Mesothelial cell of epicardium (in vitro differentiated cells): ENCODE results near the gene PNKD. TPM values are rescaled to one million over a fixed set of nuclear protein-coding genes. Genes with fewer than 3 reads are reported as not detected.

Experiments used
- DNase-seq, 2 experiments: peaks; one replicate each; pipeline ENCODE4 v3.0.0; 2021; ENCODE audit warnings: low spot score in 2 of 2; ENCODE audit not compliant: unreplicated experiment in 2 of 2
- H3K27ac Mint-ChIP-seq: 2 replicates; pipeline ENCODE4 v1.8.0; 2021; ENCODE audit warnings: mixed read lengths
- H3K27me3 Mint-ChIP-seq: 2 replicates; pipeline ENCODE4 v1.8.0; 2021; ENCODE audit warnings: low read depth, mixed read lengths
- H3K36me3 Mint-ChIP-seq: 2 replicates; pipeline ENCODE4 v1.8.0; 2021; ENCODE audit warnings: mixed read lengths
- H3K4me1 Mint-ChIP-seq: 2 replicates; pipeline ENCODE4 v1.8.0; 2021; ENCODE audit warnings: mixed read lengths
- H3K4me3 Mint-ChIP-seq: 2 replicates; pipeline ENCODE4 v1.8.0; 2021; ENCODE audit warnings: mild to moderate bottlenecking, moderate library complexity, mixed read lengths
- H3K9me3 Mint-ChIP-seq: 2 replicates; pipeline ENCODE4 v1.8.0; 2021; ENCODE audit warnings: mixed read lengths
- total RNA-seq: library from RNA; stranded (reverse); gene quantifications from 3 replicates; pipeline ENCODE4 v1.2.1, GENCODE V29; 2021
- TF ChIP-seq, protein P1 (sequence below): fragments of 200-600 bp; sonication (generic); IDR thresholded peaks from one replicate; pipeline ENCODE4 v1.5.0; 2021; ENCODE audit warnings: antibody characterized with exemption; ENCODE audit not compliant: unreplicated experiment

The PNKD gene
- total RNA-seq, 1 donor from 2014 or later = 63.2 TPM

DNA sequence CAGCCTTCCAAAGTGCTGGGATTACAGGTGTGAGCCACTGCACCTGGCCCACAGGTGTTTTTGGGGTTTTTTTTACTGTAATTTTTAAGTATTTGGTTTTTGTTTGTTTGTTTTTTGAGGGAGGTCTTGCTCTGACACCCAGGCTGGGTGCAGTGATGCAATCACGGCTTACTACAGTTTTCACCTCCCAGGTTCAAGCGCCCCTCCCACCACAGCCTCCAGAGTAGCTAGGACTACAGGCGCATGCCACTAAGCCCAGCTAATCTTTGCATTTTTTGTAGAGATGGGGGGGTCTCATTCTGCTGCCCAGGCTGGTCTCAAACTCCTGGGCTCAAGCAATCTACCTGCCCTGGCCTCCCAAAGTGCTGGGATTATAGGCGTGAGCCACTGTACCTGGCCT lies 104.5 kb downstream of the PNKD start:
- Mint-ChIP-seq H3K4me3 (no peak overlapping the region), H3K4me1 (peaks cover 9% of the 10 kb centered on the region), H3K9me3 (no peaks in the 10 kb centered on the region), H3K27me3 (peaks cover 2% of the 10 kb centered on the region), H3K27ac (peak overlapping the region; percentile 92), H3K36me3 (no peaks in the 10 kb centered on the region)
- DNase-seq = no peak
- TF ChIP-seq, protein P1, sequence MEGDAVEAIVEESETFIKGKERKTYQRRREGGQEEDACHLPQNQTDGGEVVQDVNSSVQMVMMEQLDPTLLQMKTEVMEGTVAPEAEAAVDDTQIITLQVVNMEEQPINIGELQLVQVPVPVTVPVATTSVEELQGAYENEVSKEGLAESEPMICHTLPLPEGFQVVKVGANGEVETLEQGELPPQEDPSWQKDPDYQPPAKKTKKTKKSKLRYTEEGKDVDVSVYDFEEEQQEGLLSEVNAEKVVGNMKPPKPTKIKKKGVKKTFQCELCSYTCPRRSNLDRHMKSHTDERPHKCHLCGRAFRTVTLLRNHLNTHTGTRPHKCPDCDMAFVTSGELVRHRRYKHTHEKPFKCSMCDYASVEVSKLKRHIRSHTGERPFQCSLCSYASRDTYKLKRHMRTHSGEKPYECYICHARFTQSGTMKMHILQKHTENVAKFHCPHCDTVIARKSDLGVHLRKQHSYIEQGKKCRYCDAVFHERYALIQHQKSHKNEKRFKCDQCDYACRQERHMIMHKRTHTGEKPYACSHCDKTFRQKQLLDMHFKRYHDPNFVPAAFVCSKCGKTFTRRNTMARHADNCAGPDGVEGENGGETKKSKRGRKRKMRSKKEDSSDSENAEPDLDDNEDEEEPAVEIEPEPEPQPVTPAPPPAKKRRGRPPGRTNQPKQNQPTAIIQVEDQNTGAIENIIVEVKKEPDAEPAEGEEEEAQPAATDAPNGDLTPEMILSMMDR = no peak

DNA sequence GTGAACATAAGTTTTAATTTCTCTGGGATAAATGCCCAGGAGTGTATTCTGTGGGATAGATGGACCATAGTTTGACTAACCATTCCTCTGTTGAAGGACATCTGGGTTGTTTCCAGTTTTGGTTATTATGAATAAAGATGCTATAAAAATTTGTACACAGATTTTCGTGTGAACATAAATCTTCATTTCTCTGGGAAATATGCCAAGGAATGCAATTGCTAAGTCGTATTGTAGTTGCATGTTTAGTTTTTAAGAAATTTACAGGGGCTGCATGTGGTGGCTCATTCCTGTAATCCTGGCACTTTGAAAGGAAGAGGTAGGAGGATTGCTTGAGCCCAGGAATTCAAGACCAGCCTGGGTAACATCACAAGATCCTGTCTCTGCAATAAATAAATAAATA lies 104.9 kb downstream of the PNKD start:
- DNase-seq = no peak
- Mint-ChIP-seq H3K27me3 (peaks cover 5% of the 10 kb centered on the region), H3K27ac (peak overlapping the region; percentile 92), H3K4me3 (no peak overlapping the region), H3K36me3 (no peaks in the 10 kb centered on the region), H3K9me3 (no peaks in the 10 kb centered on the region), H3K4me1 (peaks cover 7% of the 10 kb centered on the region)
- TF ChIP-seq, protein P1 = no peak

DNA sequence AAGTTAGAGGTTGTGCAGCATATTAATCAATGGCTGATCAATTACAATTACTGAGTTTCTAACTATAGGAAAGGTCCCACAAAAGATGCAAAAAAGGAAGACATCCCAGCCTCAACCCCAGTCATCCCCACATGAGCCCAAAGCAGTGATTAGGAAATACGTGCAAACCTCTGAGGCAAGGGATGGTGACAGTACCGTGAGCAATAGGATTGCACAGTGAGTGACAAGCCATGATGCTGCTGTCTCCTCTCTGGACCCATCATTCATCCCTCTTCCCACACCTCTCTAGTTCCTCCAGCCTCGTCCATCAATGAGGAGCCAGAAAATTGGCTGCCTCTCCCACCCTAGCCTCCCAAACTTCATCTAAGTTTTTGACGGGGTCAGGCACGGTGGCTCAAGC lies 107.7 kb downstream of the PNKD start:
- no peak overlapping the region for H3K4me3 Mint-ChIP-seq
- TF ChIP-seq, protein P1 = no peak
- peaks cover 7% of the 10 kb centered on the region for H3K27me3 Mint-ChIP-seq
- no peak for DNase-seq
- no peaks in the 10 kb centered on the region for H3K36me3 Mint-ChIP-seq
- no peaks in the 10 kb centered on the region for H3K9me3 Mint-ChIP-seq
- peaks cover 5% of the 10 kb centered on the region for H3K4me1 Mint-ChIP-seq
- H3K27ac Mint-ChIP-seq = no peak overlapping the region

DNA sequence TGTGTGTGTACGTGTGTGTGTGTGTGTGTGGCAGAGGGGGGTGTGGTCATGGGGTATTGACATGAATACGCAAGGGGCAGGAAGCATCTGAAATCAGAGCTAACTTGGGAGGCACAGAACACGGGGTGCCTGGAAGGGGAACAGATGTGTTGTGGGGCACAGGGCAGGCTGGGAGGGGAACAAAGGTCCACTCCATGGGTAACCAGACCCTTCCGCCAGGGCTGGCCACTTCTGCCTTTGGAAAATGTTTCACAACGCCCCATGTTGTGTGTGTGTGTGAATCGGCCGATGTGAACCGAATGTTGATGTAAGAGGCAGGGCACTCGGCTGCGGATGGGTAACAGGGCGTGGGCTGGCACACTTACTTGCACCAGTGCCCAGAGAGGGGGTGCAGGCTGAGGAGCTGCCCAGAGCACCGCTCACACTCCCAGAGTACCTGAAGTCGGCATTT lies 111.6 kb downstream of the PNKD start, which contains the start of gene SLC11A1:
SLC11A1 (plus strand) TSS at position 358 of the 451 bp plus-strand sequence. CDS start 96 bp downstream, outside the sequence.
- DNase-seq = no peak
- H3K4me1 Mint-ChIP-seq = no peaks in the 10 kb centered on the region
- no peak within 1 kb of the TSS for H3K4me3 Mint-ChIP-seq
- peaks cover 12% of the 10 kb centered on the region for H3K27me3 Mint-ChIP-seq
- TF ChIP-seq, protein P1 = no peak
- H3K36me3 Mint-ChIP-seq = no peaks in the 10 kb centered on the region
- H3K27ac Mint-ChIP-seq = no peak within 1 kb of the TSS
- H3K9me3 Mint-ChIP-seq = no peaks in the 10 kb centered on the region

DNA sequence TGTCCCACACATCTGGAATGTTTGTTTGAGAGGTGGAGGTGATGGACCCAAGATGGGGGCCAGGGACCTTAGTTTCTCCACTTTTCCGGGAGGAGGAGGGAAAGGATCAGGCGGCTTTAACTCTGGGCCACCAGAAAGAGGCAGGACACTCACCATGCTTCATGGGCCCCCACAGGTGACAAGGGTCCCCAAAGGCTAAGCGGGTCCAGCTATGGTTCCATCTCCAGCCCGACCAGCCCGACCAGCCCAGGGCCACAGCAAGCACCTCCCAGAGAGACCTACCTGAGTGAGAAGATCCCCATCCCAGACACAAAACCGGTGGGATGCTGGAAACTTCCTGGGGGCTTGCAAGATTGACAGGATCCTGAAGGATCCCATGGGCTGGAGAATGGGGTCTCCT lies 112.5 kb downstream of the PNKD start:
- H3K4me1 Mint-ChIP-seq = peaks cover 5% of the 10 kb centered on the region
- DNase-seq = no peak

More for the DNA sequence above, 112.5 kb downstream of the PNKD start:
- Mint-ChIP-seq H3K4me3 (no peak overlapping the region), H3K27me3 (peaks cover 13% of the 10 kb centered on the region), H3K9me3 (no peaks in the 10 kb centered on the region), H3K27ac (no peak overlapping the region), H3K36me3 (no peaks in the 10 kb centered on the region)
- TF ChIP-seq, protein P1 = no peak
